Hepatocyte (in vitro differentiated cells): Measurements from ENCODE around the gene PRSS22.

ENCODE experiments used
- EZH2 ChIP-seq: fragments of 200-600 bp; sonication (generic); IDR thresholded peaks from 2 replicates; pipeline ENCODE4 v1.6.1; 2016; ENCODE audit warnings: antibody characterized with exemption, mild to moderate bottlenecking, borderline replicate concordance
- TF ChIP-seq, protein P1 (sequence below): fragments of 200-600 bp; sonication (generic); IDR thresholded peaks from 2 replicates; pipeline ENCODE4 v1.5.1; 2016; ENCODE audit warnings: antibody characterized with exemption, mild to moderate bottlenecking; ENCODE audit not compliant: poor library complexity

DNA sequence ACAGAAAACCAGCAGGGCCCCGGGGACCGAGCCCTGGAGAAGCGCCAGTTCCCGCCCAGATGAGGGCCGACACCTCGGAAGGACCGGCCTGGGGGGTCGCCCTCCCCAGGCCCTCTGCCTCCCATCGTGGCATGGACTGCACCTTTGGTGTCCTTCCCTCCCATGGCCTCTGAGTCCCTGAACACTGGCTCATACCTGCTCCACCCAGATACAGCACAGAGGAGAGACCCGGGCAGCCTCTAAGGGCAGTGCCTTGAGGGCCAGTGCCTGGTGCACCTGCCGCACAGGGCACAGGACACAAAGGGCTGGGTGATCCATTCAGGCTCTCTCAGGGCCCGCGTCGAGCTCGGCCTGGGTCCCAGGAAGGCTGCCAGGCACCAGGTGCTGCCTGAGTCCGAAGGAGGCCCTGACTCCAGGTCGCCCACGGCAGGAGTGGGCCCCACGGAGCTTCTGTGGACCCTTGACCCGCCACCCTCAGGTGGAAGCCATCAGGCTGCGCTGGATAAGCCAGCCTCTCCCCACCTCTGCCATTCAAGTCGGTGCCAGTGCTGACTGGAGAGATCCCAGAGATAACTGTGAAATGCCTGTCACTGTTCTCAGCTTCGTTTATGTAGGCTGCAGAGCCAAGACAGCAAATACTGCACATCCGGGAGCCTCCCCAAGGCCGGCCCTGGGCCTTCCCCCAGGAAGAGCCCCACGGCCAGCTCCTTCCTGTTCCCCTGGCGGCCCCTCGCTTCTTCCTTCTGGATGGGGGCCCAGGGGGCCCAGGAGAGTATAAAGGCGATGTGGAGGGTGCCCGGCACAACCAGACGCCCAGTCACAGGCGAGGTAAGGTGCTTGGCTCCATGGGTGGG is 28.2 kb downstream of the PRSS22 start, which contains the start of gene ZG16B:
- TF ChIP-seq, protein P1, sequence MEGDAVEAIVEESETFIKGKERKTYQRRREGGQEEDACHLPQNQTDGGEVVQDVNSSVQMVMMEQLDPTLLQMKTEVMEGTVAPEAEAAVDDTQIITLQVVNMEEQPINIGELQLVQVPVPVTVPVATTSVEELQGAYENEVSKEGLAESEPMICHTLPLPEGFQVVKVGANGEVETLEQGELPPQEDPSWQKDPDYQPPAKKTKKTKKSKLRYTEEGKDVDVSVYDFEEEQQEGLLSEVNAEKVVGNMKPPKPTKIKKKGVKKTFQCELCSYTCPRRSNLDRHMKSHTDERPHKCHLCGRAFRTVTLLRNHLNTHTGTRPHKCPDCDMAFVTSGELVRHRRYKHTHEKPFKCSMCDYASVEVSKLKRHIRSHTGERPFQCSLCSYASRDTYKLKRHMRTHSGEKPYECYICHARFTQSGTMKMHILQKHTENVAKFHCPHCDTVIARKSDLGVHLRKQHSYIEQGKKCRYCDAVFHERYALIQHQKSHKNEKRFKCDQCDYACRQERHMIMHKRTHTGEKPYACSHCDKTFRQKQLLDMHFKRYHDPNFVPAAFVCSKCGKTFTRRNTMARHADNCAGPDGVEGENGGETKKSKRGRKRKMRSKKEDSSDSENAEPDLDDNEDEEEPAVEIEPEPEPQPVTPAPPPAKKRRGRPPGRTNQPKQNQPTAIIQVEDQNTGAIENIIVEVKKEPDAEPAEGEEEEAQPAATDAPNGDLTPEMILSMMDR, result no peak
- TF ChIP-seq EZH2, result no peak
